ENCODE data around the gene BID. TPM values are rescaled to one million over a fixed set of nuclear protein-coding genes. Genes with fewer than 3 reads are reported as not detected.

The BID gene
- total and polyA plus RNA-seq, 10 of the 15 experiments (the other 5 are each of a cell fraction or from before 2014, with no cell fraction given): 7.9 to 241 (median 136) TPM

DNA sequence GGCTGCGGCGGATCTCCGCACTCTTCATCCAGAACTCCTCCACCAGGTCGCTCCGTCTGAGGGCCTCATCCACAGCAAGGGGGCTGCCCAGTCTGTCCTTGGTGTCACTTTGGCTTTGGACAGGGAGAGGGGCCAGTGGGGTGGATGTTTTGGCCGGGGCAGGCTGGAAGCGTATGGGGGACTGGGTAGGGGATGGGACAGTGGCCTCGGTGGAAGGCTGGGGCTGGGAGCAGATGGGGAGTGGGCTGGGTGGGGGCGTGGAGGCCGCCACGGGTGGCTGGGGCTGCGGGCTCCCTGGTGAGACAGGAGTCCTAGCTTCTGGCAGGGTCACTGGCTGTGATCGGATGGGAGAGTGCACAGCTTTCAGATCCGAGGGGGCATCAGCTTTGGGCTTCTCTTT, 44.4 kb upstream of the BID start (continued):
- TF ChIP-seq, protein P1, sequence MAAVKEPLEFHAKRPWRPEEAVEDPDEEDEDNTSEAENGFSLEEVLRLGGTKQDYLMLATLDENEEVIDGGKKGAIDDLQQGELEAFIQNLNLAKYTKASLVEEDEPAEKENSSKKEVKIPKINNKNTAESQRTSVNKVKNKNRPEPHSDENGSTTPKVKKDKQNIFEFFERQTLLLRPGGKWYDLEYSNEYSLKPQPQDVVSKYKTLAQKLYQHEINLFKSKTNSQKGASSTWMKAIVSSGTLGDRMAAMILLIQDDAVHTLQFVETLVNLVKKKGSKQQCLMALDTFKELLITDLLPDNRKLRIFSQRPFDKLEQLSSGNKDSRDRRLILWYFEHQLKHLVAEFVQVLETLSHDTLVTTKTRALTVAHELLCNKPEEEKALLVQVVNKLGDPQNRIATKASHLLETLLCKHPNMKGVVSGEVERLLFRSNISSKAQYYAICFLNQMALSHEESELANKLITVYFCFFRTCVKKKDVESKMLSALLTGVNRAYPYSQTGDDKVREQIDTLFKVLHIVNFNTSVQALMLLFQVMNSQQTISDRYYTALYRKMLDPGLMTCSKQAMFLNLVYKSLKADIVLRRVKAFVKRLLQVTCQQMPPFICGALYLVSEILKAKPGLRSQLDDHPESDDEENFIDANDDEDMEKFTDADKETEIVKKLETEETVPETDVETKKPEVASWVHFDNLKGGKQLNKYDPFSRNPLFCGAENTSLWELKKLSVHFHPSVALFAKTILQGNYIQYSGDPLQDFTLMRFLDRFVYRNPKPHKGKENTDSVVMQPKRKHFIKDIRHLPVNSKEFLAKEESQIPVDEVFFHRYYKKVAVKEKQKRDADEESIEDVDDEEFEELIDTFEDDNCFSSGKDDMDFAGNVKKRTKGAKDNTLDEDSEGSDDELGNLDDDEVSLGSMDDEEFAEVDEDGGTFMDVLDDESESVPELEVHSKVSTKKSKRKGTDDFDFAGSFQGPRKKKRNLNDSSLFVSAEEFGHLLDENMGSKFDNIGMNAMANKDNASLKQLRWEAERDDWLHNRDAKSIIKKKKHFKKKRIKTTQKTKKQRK (IDR thresholded peaks at IDR 0.05; ENCODE audit: low read depth, low read length): no peak
- no peak for TF ChIP-seq YY1 (IDR thresholded peaks at IDR 0.05; ENCODE audit: low read depth, low read length)

GRCh38 chr22:17818180-17818579, 43.9 kb upstream of the BID start:
- POLR2A ChIA-PET: no interaction called here
- Histone ChIP-seq H3K27me3 (replicated peaks in 1 of 2; ENCODE audit: control insufficient read depth in 2 of 2, insufficient read depth in 2 of 2, low read length in 1 of 2) (no peaks in the 10 kb centered on the region), H3K9me3 (replicated peaks; ENCODE audit: control insufficient read depth, insufficient read depth, low read length) (no peaks in the 10 kb centered on the region), H3K4me1 (ENCODE audit: control insufficient read depth, insufficient read depth, low read length) (no peaks in the 10 kb centered on the region), H2AFZ (ENCODE audit: control insufficient read depth, low read depth, low read length) (no peak overlapping the region), H3K79me2 (ENCODE audit: control insufficient read depth, insufficient read depth, low read length) (no peaks in the 10 kb centered on the region), H3K9ac (ENCODE audit: control insufficient read depth, insufficient read depth, low read length) (no peak overlapping the region), H3K4me2 (ENCODE audit: control insufficient read depth, insufficient read depth) (no peak overlapping the region), H3K4me3 (no peak overlapping the region), H4K20me1 (ENCODE audit: control insufficient read depth, insufficient read depth) (no peaks in the 10 kb centered on the region), H3K27ac (ENCODE audit: control insufficient read depth, insufficient read depth) (no peak overlapping the region), H3K36me3 (ENCODE audit: control insufficient read depth in 2 of 2, insufficient read depth in 2 of 2, low read length in 1 of 2) (peaks cover 8 to 30% of the 10 kb centered on the region in 2 experiments; a peak in 3 of 4 replicates)
- WGBS (ENCODE audit: insufficient coverage, insufficient replicate concordance, low lambda C conversion rate, missing lambda C conversion rate): 88% methylated on average over 21 of the region's 25 CpGs
- FAIRE-seq: no peak
- no peak for DNase-seq (ENCODE audit: low read depth, low spot score)
- CTCF ChIA-PET: no interaction called here
- RAD21 ChIA-PET (ENCODE audit: unreplicated experiment): no interaction called here
- BruUV-seq (replicated peaks): no TSS peak
- intact Hi-C loops (cut with micrococcal nuclease; ENCODE audit: unreplicated experiment): no loop called here
- SMC1A ChIA-PET (ENCODE audit: uncharacterized antibody, unreplicated experiment): interaction anchor here (1.0 kb wide), 1 partner anchor 12 kb away, joined by 3 read pairs; no protein-coding TSS in a partner anchor
- in situ Hi-C loops (cut with MboI): no loop called here
- no peak for ATAC-seq
- TF ChIP-seq TCF7 (IDR thresholded peaks at IDR 0.05; ENCODE audit: borderline replicate concordance): no peak
- no peak for TF ChIP-seq JUND (IDR thresholded peaks at IDR 0.05; ENCODE audit: low read depth, low read length)
- TF ChIP-seq CBX3 (IDR thresholded peaks at IDR 0.05; ENCODE audit: borderline replicate concordance, low read depth): no peak
- no peak for TF ChIP-seq SREBF1 (IDR thresholded peaks at IDR 0.05; ENCODE audit: low read length)
- no peak for TF ChIP-seq RELA (IDR thresholded peaks at IDR 0.05; ENCODE audit: borderline replicate concordance, partially characterized antibody)
- no peak for TF ChIP-seq RELB (IDR thresholded peaks at IDR 0.05; ENCODE audit: low read depth)
- TF ChIP-seq, protein P2, sequence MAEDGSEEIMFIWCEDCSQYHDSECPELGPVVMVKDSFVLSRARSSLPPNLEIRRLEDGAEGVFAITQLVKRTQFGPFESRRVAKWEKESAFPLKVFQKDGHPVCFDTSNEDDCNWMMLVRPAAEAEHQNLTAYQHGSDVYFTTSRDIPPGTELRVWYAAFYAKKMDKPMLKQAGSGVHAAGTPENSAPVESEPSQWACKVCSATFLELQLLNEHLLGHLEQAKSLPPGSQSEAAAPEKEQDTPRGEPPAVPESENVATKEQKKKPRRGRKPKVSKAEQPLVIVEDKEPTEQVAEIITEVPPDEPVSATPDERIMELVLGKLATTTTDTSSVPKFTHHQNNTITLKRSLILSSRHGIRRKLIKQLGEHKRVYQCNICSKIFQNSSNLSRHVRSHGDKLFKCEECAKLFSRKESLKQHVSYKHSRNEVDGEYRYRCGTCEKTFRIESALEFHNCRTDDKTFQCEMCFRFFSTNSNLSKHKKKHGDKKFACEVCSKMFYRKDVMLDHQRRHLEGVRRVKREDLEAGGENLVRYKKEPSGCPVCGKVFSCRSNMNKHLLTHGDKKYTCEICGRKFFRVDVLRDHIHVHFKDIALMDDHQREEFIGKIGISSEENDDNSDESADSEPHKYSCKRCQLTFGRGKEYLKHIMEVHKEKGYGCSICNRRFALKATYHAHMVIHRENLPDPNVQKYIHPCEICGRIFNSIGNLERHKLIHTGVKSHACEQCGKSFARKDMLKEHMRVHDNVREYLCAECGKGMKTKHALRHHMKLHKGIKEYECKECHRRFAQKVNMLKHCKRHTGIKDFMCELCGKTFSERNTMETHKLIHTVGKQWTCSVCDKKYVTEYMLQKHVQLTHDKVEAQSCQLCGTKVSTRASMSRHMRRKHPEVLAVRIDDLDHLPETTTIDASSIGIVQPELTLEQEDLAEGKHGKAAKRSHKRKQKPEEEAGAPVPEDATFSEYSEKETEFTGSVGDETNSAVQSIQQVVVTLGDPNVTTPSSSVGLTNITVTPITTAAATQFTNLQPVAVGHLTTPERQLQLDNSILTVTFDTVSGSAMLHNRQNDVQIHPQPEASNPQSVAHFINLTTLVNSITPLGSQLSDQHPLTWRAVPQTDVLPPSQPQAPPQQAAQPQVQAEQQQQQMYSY (CRISPR knock-in tag; IDR thresholded peaks at IDR 0.05): no peak
- TF ChIP-seq ZZZ3 (IDR thresholded peaks at IDR 0.05; ENCODE audit: control insufficient read depth, insufficient read length, low read depth): no peak
- no peak for TF ChIP-seq ELK1 (IDR thresholded peaks at IDR 0.05; ENCODE audit: low read depth, low read length)

Data from GM12878 (cell line).